ENCODE data around the gene DPYD.

GRCh38 chr1:97412737-97413136, 508.1 kb downstream of the DPYD start:
- TF ChIP-seq CTCF (IDR thresholded peaks at IDR 0.05): no peak
- TF ChIP-seq, protein P1, sequence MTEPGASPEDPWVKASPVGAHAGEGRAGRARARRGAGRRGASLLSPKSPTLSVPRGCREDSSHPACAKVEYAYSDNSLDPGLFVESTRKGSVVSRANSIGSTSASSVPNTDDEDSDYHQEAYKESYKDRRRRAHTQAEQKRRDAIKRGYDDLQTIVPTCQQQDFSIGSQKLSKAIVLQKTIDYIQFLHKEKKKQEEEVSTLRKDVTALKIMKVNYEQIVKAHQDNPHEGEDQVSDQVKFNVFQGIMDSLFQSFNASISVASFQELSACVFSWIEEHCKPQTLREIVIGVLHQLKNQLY (CRISPR knock-in tag; IDR thresholded peaks at IDR 0.05): no peak
- TF ChIP-seq, protein P2, sequence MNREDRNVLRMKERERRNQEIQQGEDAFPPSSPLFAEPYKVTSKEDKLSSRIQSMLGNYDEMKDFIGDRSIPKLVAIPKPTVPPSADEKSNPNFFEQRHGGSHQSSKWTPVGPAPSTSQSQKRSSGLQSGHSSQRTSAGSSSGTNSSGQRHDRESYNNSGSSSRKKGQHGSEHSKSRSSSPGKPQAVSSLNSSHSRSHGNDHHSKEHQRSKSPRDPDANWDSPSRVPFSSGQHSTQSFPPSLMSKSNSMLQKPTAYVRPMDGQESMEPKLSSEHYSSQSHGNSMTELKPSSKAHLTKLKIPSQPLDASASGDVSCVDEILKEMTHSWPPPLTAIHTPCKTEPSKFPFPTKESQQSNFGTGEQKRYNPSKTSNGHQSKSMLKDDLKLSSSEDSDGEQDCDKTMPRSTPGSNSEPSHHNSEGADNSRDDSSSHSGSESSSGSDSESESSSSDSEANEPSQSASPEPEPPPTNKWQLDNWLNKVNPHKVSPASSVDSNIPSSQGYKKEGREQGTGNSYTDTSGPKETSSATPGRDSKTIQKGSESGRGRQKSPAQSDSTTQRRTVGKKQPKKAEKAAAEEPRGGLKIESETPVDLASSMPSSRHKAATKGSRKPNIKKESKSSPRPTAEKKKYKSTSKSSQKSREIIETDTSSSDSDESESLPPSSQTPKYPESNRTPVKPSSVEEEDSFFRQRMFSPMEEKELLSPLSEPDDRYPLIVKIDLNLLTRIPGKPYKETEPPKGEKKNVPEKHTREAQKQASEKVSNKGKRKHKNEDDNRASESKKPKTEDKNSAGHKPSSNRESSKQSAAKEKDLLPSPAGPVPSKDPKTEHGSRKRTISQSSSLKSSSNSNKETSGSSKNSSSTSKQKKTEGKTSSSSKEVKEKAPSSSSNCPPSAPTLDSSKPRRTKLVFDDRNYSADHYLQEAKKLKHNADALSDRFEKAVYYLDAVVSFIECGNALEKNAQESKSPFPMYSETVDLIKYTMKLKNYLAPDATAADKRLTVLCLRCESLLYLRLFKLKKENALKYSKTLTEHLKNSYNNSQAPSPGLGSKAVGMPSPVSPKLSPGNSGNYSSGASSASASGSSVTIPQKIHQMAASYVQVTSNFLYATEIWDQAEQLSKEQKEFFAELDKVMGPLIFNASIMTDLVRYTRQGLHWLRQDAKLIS (CRISPR knock-in tag; IDR thresholded peaks at IDR 0.05; ENCODE audit: borderline replicate concordance): no peak
- TF ChIP-seq FOXP1 (CRISPR knock-in tag; IDR thresholded peaks at IDR 0.05; ENCODE audit: borderline replicate concordance): no peak
- no peak for TF ChIP-seq USF2 (CRISPR knock-in tag; IDR thresholded peaks at IDR 0.05)
- no peak for TF ChIP-seq NR3C1 (CRISPR knock-in tag; conservative IDR thresholded peaks at IDR 0.05; ENCODE audit: low read depth)
- TF ChIP-seq, protein P3, sequence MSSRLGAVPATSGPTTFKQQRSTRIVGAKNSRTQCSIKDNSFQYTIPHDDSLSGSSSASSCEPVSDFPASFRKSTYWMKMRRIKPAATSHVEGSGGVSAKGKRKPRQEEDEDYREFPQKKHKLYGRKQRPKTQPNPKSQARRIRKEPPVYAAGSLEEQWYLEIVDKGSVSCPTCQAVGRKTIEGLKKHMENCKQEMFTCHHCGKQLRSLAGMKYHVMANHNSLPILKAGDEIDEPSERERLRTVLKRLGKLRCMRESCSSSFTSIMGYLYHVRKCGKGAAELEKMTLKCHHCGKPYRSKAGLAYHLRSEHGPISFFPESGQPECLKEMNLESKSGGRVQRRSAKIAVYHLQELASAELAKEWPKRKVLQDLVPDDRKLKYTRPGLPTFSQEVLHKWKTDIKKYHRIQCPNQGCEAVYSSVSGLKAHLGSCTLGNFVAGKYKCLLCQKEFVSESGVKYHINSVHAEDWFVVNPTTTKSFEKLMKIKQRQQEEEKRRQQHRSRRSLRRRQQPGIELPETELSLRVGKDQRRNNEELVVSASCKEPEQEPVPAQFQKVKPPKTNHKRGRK (CRISPR knock-in tag; IDR thresholded peaks at IDR 0.05; ENCODE audit: borderline replicate concordance): no peak

Measured in WTC11 (cell line).